NK-92 treated with Interleukin-12 subunit alpha and Interleukin-12 subunit beta, amount 100 ng/mL, for 24 hours (cell line): ENCODE results near the gene LTBP4.
"Not testable (repeated sequence)": the region's sequence is repeated elsewhere in the genome, so short reads cannot be mapped to it uniquely, and the experiment has no call there.

Source experiments
- DNase-seq: peaks from one replicate; lab custom pipeline; 2025; lab: John Stamatoyannopoulos, UW

Gene LTBP4

DNA sequence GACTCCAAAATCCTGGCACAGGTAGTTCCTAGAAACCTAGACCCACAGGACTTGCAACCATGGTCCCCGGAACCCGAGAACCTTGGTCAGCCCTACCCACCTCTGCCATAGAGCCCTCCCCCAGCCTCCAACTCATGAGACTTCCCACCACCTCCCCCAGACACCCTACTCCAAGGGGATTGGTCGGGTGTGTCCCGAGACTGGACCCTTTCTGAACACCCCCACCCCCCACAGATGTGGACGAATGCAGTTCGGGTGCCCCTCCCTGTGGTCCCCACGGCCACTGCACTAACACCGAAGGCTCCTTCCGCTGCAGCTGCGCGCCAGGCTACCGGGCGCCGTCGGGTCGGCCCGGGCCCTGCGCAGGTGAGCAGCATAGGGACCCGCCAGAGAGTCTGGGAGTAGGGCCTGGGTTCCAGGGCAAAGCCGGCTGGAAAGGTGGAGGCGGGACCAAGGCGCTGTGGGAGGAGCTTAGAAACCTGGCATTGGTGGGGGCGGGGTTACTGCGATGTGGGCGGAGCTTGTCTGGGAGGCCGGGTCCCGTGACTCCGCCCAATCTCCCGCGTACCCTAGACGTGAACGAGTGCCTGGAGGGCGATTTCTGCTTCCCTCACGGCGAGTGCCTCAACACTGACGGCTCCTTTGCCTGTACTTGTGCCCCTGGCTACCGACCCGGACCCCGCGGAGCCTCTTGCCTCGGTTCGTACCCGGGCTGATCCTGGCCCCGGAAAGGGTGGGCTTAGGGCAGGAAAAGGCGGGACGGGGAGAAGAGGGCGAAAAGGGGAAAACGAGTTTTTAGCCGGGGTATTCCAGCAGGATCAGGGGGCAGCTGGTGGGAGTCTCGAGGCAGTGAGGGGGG, 11.9 kb downstream of the LTBP4 start:
- no peak for DNase-seq

DNA sequence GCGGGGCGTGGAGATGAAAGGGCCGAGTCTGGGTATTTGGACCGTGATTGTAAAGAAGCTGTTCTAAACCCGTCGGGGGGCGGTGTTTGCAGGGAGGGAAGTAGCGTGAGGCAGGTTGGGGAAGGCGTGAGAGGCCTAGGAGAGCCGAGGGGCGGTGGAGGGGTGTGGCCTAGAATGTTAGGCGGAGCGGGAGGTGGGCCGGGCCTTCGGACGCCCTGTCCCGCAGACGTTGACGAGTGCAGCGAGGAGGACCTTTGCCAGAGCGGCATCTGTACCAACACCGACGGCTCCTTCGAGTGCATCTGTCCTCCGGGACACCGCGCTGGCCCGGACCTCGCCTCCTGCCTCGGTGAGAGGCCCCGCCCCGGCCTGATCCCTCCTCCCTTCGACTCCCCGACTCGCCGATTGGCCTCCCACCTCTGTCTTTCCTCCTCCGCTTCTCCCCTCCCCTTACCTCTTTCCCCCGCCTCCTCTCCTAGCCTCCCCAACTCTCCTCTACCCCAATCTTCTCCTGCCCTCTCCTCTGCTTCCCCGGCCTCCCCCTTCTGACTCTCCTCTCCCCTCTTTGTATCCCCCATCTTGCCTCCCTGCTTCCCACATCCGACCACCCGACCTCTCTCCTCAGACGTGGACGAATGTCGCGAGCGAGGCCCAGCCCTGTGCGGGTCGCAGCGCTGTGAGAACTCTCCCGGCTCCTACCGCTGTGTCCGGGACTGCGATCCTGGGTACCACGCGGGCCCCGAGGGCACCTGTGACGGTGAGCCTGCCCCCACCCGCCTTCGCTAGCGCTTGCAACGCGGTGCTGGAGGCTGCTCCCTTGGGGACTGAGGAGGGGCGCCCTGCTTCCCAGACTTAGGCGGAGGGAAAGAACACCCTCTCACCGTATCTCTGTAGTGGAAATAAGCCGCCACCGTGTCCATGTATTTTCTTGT, 12.8 kb downstream of the LTBP4 start:
- peak; percentile 11 for DNase-seq

DNA sequence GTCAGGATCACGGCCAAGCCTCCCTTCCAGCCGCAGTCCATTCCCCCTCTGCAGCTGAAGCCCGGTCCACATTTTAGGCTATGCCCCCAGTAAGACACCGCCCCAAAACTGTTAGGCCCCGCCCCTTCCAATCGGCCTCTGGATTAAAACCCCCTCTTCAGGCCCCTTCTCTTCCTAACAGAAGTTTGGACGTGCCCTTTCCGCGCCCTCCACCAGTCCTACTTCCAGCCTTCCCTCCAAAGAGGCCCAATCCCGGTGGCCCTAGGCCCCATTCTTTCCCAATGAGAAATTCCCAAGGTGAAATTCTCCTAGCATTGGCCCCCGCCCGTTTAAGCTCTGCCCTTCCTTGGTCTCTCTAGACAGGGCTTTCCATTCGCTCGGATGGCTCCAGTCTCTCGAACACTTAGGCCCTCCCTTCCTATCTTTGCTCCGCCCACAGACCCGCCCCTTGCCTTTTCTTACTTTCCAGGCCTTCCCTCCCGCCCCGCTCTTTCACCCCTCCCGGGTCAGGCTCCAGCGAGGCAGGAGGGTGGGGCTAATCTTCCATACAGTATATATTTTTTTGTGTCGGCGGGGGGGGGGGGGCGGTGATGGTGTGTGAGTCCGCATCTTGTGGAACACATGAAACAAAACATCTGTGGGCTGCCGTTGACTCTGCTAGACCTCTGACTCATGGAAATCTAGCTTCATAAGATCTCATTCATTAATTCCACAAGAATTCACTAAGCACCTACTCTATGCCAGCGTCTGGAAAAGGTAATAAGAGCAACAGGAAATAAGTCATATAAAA, 13.6 kb downstream of the LTBP4 start:
- no peak for DNase-seq

DNA sequence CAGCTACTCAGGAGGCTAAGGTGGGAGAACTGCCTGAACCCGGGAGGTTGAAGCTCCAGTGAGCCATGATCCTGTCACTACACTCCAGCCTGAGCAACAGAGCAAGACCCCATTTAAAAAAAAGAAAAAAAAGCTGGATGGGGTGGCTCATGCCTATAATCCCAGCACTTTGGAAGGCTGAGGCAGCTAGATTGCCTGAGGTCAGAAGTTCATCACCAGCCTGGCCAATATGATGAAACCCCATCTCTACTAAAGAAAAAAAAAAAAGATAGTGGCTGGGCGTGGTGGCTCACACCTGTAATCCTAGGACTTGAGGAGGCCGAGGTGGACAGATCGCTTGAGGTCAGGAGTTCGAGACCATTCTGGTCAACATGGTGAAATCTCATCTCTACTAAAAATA, 15.0 kb downstream of the LTBP4 start:
- no peak for DNase-seq

DNA sequence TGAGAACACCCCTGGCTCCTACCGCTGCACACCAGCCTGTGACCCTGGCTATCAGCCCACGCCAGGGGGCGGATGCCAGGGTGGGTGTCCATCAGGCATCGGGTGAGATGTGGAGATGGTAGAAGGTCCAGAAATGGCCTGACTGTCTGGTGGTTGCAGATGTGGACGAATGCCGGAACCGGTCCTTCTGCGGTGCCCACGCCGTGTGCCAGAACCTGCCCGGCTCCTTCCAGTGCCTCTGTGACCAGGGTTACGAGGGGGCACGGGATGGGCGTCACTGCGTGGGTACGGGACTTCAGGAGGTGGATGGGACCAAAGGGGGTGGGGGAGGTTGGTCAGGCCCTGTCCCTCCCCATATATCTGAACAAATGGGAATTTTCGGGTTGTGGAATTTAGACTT, 15.8 kb downstream of the LTBP4 start:
- no peak for DNase-seq

DNA sequence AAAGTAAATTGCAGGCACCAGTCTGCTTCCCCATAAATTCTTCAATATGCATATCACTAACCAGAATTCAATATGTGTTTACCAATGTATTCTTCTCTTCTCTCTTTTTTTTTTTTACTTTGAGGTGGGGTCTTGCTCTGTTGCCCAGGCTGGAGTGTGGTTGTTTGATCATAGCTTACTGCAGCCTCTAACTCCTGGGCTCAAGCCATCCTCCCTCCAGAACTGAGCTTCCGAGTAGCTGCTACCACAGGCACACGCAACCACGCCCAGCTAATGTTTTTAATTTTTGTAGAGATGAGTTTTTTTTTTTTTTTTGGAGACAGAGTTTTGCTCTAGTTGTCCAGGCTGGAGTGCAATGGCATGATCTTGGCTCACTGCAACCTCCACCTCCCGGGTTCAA, 16.8 kb downstream of the LTBP4 start:
- no peak for DNase-seq

DNA sequence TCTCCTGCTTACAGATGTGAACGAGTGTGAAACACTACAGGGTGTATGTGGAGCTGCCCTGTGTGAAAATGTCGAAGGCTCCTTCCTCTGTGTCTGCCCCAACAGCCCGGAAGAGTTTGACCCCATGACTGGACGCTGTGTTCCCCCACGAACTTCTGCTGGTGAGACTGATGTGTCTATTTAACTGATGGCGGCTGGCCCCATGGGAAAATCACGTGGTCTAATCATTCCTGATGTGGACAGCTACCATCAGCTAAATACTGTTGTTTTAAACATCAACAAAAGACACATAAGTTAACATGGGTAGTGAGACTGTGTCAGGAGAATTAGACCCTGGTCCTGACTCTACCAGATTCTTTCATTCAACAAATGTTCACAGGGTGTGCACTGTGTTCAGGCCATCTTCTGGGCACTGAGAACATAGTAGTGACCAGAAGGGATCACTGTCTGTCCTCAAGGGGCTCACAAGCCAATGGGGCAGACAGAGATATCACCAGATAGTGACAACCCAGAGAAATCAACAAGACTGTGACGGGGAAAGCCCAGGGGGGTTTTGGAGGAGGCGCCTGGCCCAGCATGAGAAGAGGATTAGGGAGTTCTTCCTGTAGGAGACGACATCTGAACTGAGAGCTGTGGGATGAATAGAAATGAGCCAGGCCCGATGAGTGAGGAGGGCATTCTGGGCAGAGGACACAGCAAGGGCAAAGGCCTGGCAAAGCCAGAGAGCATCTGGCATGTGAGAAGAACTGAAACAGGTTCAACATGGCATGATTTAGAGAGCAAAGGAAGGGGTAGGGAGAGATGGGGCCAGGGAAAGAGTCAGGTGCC, 18.4 kb downstream of the LTBP4 start:
- no peak for DNase-seq

DNA sequence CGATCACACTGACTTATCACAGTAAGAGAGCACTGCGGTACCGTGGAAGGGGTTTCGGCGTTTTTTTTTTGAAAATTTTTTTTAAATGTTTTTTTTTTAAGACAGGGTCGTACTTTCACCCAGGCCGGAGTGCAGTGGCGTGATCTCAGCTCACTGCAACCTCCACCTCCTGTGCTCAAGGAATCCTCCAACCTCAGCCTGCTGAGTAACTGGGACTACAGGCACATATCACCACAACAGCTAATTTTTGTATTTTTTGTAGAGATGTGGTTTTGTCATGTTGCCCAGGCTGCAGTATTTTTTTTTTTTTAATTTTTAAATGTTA, 19.0 kb downstream of the LTBP4 start:
- DNase-seq, result no peak

DNA sequence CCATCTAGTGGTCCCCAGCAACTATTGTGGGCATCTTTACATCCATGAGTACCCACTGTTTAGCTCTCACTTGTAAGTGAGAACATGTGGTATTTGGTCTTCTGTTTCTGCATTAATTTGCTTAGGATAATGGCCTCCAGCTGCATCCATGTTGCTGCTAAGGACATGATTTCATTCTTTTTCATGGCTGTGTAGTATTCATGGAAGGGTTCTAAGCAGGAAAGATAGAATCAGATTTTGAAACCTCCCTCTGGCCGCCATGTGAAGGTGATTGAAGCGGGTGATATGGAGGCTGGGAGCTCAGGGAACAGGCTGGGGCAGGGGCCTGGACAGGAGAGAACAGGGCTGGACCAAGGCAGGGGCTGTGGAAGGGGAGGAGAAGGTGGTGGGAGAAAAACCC, 20.1 kb downstream of the LTBP4 start:
- no peak for DNase-seq

DNA sequence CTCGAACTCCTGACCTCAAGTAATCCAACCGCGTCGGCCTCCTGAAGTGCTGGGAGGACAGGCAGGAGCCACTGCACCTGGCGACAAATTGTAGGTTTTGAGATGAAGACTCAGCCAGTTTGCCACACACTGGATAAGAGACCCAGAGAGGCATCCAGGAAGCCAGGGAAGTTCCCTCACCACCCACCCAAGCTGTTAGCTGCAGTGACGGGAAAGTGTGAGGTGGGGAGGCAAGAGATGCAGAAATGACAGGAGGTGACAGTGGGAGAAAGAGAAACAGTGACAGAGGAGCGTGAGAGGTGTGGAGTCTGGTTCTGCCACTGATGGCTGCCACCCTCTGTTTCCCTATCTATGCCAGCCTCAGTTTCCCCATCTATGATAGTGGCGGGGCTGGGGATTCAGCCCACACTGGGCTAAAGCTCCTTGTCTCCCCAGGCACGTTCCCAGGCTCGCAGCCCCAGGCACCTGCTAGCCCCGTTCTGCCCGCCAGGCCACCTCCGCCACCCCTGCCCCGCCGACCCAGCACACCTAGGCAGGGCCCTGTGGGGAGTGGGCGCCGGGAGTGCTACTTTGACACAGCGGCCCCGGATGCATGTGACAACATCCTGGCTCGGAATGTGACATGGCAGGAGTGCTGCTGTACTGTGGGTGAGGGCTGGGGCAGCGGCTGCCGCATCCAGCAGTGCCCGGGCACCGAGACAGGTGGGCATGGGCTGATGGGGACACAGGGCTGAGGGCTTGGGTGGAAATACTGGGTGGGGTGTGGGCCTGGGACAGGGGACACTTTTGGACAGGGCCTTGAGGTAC, 21.0 kb downstream of the LTBP4 start:
- no peak for DNase-seq

DNA sequence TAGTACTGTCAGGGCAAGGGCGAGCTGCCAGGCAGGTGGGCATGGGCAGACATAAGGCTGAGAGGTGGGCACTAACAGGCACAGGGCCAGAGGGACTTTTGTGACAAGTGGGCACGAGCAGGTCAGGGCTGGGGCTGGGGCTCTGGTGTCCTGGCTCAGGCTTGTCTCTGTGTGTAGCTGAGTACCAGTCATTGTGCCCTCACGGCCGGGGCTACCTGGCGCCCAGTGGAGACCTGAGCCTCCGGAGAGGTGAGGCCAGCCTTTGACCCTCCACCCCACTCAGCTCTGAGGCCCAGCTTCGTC, 21.6 kb downstream of the LTBP4 start:
- no peak for DNase-seq

DNA sequence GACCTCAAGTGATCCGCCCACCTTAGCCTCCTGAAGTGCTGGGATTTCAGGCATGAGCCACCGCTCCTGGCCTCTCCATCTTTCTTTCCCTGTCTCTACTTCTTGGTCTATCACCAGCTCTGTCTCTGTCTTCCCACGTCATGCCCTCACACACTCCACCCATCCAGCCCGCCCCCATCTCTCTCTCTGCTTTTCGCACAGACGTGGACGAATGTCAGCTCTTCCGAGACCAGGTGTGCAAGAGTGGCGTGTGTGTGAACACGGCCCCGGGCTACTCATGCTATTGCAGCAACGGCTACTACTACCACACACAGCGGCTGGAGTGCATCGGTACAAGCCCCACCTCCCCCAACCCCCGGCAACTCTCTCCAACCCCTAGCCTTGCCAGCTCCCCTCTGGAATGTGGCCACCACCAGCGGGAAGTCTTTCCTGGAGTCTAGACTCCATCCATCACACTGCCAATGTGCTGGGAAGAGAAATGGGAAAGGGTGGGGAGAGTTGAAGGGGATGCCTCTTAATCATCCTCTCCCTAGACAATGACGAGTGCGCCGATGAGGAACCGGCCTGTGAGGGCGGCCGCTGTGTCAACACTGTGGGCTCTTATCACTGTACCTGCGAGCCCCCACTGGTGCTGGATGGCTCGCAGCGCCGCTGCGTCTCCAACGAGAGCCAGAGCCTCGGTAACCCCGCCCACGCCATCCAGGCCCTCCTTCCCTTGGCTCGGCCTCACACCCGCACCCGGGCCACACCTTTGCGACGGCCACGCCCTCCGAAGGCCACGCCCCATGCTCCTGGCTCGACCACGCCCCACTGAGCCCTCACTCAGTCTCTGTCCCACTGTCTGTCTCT, 22.5 kb downstream of the LTBP4 start:
- no peak for DNase-seq

DNA sequence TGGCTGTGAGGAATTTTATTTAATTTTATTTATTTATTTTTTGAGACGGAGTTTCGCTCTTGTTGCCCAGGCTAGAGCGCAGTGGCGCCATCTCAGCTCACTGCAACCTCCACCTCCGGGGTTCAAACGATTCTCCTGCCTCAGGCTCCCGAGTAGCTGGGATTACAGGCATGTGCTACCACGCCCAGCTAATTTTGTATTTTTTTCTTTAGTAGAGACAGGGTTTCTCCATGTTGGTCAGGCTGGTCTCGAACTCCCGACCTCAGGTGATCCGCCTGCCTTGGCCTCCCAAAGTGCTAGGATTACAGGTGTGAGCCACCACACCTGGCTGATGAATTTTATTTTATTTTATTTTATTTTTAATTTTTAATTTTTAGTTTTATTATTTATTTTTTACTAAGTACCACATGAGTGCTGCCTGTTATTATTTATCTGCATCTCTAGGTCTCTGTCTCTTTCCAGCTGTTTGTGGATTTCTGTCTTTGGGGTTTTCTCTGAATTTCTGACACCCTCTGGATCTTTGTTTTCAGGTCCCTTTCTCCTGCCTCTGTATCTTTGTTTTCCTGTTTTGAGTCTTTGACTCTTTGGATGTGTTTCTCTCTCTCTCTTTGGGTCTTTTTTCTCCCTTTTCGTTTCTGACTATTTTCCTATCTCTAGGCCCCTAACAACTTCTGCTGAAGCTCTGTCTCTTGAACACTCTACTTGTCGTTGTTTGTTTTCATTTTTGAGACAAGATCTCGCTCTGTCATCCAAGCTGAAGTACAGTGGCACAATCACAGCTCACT, 23.4 kb downstream of the LTBP4 start:
- DNase-seq, result not testable (repeated sequence)

DNA sequence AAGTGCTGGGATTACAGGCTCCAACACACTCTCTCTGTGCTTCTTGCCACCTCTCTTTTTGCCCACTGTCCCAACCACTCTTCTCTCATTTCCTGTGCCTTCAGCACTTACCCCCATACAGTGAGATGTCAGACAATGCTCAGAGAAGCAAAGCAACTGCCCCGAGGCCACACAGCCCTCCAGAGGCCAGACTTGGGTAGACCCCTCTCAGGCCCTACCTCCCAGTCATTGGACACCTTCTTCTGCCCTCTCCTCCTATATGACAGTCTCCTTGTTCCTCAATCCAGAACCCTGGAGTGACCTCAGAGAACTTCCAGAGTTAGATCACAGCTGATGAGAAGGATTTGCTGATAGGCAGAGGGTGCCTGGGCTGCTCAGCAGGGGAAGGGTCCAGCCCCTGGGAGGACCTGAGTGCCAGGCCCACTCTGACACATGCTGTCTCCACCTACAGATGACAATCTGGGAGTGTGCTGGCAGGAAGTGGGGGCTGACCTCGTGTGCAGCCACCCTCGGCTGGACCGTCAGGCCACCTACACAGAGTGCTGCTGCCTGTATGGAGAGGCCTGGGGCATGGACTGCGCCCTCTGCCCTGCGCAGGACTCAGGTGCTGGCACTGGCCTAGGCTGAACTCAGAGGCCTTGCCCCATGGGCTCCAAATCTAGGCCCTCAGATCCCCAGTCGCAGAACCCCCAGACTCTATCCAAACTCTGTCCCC, 24.4 kb downstream of the LTBP4 start:
- DNase-seq, result no peak

DNA sequence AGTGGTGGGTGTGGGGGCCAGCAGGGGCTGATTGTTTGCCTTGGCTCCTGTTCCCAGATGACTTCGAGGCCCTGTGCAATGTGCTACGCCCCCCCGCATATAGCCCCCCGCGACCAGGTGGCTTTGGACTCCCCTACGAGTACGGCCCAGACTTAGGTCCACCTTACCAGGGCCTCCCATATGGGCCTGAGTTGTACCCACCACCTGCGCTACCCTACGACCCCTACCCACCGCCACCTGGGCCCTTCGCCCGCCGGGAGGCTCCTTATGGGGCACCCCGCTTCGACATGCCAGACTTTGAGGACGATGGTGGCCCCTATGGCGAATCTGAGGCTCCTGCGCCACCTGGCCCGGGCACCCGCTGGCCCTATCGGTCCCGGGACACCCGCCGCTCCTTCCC, 25.7 kb downstream of the LTBP4 start:
- no peak for DNase-seq

DNA sequence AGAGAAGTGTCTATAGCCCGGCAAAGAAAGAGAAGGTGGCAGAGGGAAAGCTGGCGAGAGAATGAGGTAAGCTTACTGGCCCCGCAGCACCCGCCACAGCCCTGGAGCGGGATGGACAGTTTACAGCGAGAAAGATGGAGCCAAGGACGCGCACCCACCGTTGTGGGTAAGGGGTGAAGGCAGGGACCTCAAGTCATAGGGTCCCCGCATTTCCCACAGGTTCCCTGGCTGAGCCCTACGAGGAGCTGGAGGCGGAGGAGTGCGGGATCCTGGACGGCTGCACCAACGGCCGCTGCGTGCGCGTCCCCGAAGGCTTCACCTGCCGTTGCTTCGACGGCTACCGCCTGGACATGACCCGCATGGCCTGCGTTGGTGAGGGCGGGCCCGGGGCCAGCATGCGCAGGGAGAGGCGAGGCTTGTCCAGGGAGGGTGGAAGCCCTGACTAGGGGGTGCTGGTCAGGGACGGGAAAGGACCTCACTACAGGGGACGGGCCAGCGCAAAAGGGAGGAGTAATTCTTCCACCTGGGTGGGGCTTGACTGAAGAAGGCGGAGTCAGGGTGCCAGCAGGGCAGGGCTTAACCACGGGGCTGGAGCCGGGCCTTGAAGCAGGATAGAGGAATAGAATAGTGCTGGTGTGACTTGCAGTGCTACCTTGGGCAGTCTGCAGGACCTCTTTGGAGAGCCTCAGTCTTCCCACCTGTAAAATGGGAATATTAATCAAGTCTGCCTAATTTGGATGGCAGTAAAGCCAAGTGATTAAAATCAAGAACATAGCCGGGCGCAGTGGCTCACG, 26.5 kb downstream of the LTBP4 start:
- DNase-seq, result no peak

DNA sequence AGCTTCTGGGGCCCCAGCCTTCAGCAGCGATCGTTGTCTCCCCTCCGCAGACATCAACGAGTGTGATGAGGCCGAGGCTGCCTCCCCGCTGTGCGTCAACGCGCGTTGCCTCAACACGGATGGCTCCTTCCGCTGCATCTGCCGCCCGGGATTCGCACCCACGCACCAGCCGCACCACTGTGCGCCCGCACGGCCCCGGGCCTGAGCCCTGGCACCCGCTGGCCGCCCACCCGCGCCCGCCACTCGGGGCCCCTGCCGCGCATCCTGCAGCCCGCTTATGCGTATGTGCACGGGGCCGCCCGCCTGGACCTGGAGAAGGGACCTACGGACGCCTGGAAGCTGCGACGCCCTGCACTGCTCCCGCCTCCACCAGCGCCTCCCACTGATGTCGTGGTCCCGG, 28.2 kb downstream of the LTBP4 start:
- DNase-seq, result no peak
